Stomach smooth muscle (tissue), 2 donors: Measurements from ENCODE around the gene ZNF662.

Experiments used
- H3K27ac ChIP-seq: one replicate; pipeline ENCODE4 v1.7.0; 2013; ENCODE audit warnings: mild to moderate bottlenecking, low read length, inconsistent platforms
- H3K27me3 ChIP-seq, 2 donors: one replicate each; pipeline ENCODE4 v1.7.0; 2013; ENCODE audit warnings: low read length in 2 of 2; ENCODE audit not compliant: insufficient read depth in 2 of 2, control insufficient read depth in 1 of 2
- H3K36me3 ChIP-seq, 2 donors: one replicate each; pipeline ENCODE4 v1.7.0; 2013; ENCODE audit warnings: low read length in 2 of 2; ENCODE audit not compliant: control insufficient read depth in 2 of 2, insufficient read depth in 2 of 2
- H3K4me1 ChIP-seq: one replicate; pipeline ENCODE4 v1.7.0; 2013; ENCODE audit warnings: low read length; ENCODE audit not compliant: control insufficient read depth, insufficient read depth
- H3K4me3 ChIP-seq, 2 donors: one replicate each; pipeline ENCODE4 v1.7.0; 2013; ENCODE audit warnings: low read length in 2 of 2
- H3K9ac ChIP-seq, 2 donors: one replicate each; pipeline ENCODE4 v1.7.0; 2013; ENCODE audit warnings: low read length in 2 of 2, mild to moderate bottlenecking in 1 of 2
- H3K9me3 ChIP-seq, 2 donors: one replicate each; pipeline ENCODE4 v1.7.0; 2013; ENCODE audit warnings: low read length in 2 of 2; ENCODE audit not compliant: control insufficient read depth in 2 of 2
- donor health status: healthy.
- donor health status: Pancreatic carcinoma.

Gene ZNF662

DNA sequence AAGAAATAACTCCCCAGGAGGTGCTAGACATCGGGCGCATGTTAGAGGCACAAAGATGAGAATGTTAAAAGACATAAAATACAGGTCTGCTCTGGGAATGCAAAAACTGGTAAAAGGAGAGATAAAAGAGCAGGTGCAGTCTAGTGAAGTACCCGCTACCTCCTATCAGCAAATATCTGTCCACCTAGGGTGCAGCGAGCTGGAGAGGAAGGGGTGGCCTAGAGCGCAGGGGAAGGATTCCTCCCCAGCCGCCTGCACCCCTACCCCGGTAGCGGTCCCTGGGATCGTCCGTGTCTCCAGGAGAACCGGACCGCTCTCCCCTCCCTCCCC, 237 bp upstream of the ZNF662 start:
- peaks cover 19% of the 10 kb centered on the region for H3K4me1 ChIP-seq
- peaks cover 11 to 15% of the 10 kb centered on the region in 2 donors for H3K36me3 ChIP-seq
- H3K9ac ChIP-seq = peak overlapping the region; percentile 85 to 89
- H3K27me3 ChIP-seq = no peaks in the 10 kb centered on the region
- H3K4me3 ChIP-seq = peak overlapping the region; percentile 75 to 86
- H3K27ac ChIP-seq = peak overlapping the region; percentile 60
- H3K9me3 ChIP-seq = no peaks in the 10 kb centered on the region

DNA sequence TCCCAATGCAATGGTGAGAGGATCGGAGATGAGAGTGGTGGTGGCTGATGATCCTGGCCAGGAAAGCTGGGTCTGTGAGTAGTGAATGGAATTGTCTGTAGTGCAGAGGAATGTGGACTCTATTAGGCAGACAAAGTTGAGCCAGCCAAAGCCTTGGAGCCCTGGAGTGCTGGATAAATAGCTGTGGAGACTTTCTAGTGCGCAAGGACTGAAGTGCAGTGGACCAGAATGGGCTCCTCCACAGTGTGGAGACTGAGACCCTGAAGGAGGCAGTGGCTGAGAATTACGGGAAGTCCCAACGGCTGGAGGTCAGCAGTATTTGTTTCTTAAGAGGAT, 874 bp downstream of the ZNF662 start:
- no peak overlapping the region for H3K27ac ChIP-seq
- H3K4me1 ChIP-seq = peaks cover 19% of the 10 kb centered on the region
- peak overlapping the region; percentile 85 to 89 for H3K9ac ChIP-seq
- H3K4me3 ChIP-seq = peak overlapping the region; percentile 75 to 86
- H3K36me3 ChIP-seq = peaks cover 22 to 26% of the 10 kb centered on the region in 2 donors
- H3K9me3 ChIP-seq = peaks cover 0 to 4% of the 10 kb centered on the region in 2 donors
- H3K27me3 ChIP-seq = no peaks in the 10 kb centered on the region

DNA sequence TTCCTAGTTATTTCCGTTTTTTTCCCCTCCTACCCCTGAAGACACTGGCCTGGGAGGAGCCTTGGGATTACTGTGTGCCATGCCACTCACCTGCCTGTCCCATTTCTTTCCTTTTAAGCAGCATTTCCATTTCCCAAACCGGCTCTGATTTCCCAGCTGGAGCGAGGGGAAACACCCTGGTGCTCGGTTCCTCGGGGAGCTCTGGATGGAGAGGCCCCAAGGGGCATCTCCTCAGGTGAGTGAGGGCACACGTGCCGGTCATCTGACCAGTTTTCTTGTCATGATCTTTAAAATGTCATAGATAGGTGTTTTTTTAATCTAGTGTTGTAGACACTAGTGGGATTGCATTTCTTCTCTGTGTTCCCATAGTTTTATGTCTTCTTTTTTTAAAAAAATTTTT, 2.7 kb downstream of the ZNF662 start:
- H3K4me1 ChIP-seq = peaks cover 19% of the 10 kb centered on the region
- H3K27me3 ChIP-seq = no peaks in the 10 kb centered on the region
- no peak overlapping the region for H3K4me3 ChIP-seq
- no peak overlapping the region for H3K9ac ChIP-seq
- no peak overlapping the region for H3K27ac ChIP-seq
- peaks cover 4 to 10% of the 10 kb centered on the region in 2 donors for H3K9me3 ChIP-seq
- H3K36me3 ChIP-seq = peaks cover 33% of the 10 kb centered on the region in 2 donors

DNA sequence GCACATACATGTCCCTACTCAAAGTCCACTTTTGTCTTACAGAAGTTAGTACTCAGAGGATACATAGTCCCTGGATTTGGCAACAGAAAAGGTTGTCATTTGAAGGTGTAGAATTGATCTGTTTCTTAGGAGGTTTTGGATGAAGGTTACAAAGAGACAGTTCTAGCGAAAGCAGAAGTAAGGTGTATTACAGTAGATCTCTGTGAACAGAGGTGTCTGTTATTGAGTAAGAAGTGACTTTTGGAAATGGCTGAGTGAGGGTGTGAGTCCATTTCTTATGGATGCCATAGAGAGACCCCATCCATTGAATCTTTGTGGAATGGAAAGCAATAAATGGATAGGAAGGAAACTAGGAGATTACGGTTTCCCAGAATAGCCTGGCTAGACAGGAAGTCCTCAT, 5.6 kb downstream of the ZNF662 start:
- Histone ChIP-seq H3K27ac (no peak overlapping the region), H3K4me3 (no peak overlapping the region), H3K9me3 (peaks cover 22 to 29% of the 10 kb centered on the region in 2 donors), H3K27me3 (no peaks in the 10 kb centered on the region), H3K9ac (no peak overlapping the region), H3K4me1 (peaks cover 9% of the 10 kb centered on the region), H3K36me3 (peaks cover 49 to 52% of the 10 kb centered on the region in 2 donors)

DNA sequence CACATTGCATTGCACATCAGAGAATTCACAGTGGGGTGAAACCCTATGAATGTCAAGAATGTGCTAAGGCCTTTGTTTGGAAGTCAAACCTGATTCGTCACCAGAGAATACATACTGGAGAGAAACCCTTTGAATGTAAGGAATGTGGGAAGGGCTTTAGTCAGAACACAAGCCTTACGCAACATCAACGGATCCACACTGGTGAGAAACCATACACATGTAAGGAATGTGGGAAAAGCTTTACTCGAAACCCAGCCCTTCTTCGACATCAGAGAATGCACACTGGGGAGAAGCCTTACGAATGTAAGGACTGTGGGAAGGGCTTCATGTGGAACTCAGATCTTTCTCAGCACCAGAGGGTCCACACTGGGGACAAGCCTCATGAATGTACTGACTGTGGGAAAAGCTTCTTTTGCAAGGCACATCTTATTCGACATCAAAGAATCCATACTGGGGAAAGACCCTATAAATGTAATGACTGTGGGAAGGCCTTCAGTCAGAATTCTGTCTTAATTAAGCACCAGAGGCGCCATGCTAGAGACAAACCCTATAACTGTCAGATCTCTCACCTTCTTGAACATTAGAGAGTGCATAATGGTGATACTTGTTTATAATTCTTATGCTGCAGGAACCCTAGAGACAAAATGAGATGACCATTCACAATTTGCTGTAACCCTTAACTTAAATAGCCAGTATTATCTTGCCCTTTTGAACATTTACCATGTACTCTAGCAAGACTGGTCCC, 9.0 kb downstream of the ZNF662 start:
- peak overlapping the region in 1 of 2 donors; percentile 52 for H3K4me3 ChIP-seq
- no peak overlapping the region for H3K27ac ChIP-seq
- peaks cover 32 to 47% of the 10 kb centered on the region in 2 donors for H3K9me3 ChIP-seq
- no peak overlapping the region for H3K9ac ChIP-seq
- no peaks in the 10 kb centered on the region for H3K27me3 ChIP-seq
- peaks cover 40 to 48% of the 10 kb centered on the region in 2 donors for H3K36me3 ChIP-seq
- no peaks in the 10 kb centered on the region for H3K4me1 ChIP-seq

DNA sequence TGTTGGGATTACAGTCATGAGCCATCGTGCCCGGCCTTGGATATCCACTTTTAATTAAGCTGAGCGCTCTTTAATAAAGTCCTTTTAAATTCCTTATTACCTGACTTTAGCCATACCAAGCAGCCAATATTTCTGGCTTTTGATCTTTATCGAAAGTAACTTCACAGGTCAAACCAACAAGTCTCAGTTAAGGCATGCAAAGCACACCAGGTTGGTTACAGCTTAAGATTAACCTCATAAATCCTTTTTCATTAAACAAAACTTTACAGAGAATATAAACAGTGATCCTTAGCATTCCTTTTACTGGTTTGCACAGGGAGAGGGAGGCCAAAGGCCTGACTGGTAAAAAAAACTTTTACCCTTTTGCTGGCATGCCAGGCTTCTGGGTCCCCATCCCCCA, 17.7 kb downstream of the ZNF662 start:
- peaks cover 3% of the 10 kb centered on the region for H3K4me1 ChIP-seq
- H3K9me3 ChIP-seq = peaks cover 0 to 3% of the 10 kb centered on the region in 2 donors
- H3K36me3 ChIP-seq = no peaks in the 10 kb centered on the region

DNA sequence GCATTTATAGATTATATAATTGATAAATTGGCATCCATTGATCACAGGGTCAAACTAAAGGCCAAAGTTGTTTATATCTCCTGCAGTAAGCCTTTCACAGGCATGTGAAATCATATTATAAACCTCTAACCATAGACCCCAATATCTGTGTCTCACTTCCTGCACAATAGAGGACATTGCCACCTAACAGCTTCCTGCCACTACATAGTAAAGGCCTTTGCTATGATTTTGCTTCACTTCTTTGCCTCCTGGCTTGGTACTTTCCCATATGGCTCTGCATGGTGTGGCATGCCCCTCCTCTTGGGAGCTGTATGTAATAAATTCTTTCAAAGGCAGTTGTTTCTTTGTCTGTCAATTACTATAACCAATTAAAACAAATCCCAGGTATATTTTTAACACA, 20.4 kb downstream of the ZNF662 start:
- Histone ChIP-seq H3K4me3 (no peak overlapping the region), H3K4me1 (peaks cover 3% of the 10 kb centered on the region), H3K36me3 (no peaks in the 10 kb centered on the region), H3K27me3 (no peaks in the 10 kb centered on the region), H3K9ac (no peak overlapping the region), H3K9me3 (no peaks in the 10 kb centered on the region), H3K27ac (no peak overlapping the region)

More for the DNA sequence above, 17.7 kb downstream of the ZNF662 start:
- H3K4me3 ChIP-seq = no peak overlapping the region
- no peak overlapping the region for H3K9ac ChIP-seq
- H3K27me3 ChIP-seq = no peaks in the 10 kb centered on the region
- no peak overlapping the region for H3K27ac ChIP-seq

DNA sequence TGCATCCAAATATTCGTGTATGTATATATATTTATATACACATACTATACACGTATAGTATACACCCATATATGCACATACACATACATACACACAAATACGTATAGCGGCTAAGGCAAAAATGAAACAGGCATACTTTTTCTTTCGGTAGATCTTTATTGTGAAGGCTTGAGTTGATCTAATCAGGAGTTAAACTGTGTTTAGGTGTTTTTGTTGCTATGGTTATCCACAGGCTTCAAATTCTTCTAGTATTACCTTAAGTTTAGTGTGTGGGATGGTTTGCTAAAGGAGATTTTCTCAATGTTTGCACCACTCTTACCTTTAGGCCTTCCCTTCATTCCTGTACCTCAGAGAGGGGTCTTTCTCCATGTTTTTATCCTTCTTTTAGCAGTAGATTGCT, 28.2 kb downstream of the ZNF662 start:
- H3K27ac ChIP-seq = no peak overlapping the region
- no peaks in the 10 kb centered on the region for H3K36me3 ChIP-seq
- no peak overlapping the region for H3K9ac ChIP-seq
- no peak overlapping the region for H3K4me3 ChIP-seq
- no peaks in the 10 kb centered on the region for H3K4me1 ChIP-seq
- H3K9me3 ChIP-seq = no peaks in the 10 kb centered on the region
- H3K27me3 ChIP-seq = no peaks in the 10 kb centered on the region

DNA sequence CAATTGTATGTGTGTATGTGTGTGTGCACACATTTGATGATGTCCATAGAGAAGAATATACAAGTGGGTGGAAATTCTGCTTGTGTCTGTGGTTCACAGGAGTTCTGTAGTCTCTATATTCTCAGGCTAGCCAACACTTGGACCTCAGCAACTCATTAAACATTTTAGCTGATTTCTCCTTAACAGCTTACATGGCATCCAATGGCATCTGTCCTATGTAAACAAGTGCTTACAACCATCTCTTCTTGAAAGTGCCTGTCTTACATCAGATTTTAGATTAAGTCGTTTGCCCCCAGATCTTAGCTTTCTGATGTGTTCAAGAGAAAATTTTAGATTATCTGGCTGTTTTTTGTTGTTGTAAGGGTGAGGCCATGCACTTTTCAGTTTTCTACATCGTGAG, 29.0 kb downstream of the ZNF662 start:
- H3K9ac ChIP-seq = no peak overlapping the region
- H3K27me3 ChIP-seq = no peaks in the 10 kb centered on the region
- H3K9me3 ChIP-seq = no peaks in the 10 kb centered on the region
- no peaks in the 10 kb centered on the region for H3K4me1 ChIP-seq
- no peak overlapping the region for H3K27ac ChIP-seq
- no peaks in the 10 kb centered on the region for H3K36me3 ChIP-seq
- no peak overlapping the region for H3K4me3 ChIP-seq

DNA sequence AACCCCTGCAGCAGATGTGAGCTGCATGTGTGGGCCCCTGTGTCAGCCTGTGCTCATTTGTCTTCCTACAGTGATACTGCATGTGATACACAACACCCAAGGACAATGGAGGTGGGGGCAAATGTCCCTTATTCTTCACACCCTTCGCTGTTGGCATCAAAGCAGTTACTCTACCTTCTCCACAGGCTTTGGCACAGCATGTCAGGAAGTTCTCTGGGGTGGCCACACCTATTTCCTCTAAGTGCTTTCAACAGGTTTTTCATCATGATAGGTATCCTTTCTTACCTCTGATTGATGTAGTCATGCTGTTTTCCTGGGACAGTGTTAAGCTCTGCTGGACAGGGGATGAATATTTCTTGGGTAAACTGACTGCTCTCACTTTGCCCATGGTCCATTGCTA, 29.5 kb downstream of the ZNF662 start:
- no peaks in the 10 kb centered on the region for H3K27me3 ChIP-seq
- no peaks in the 10 kb centered on the region for H3K4me1 ChIP-seq
- no peak overlapping the region for H3K27ac ChIP-seq
- H3K36me3 ChIP-seq = no peaks in the 10 kb centered on the region
- peak overlapping the region; percentile 66 to 68 for H3K4me3 ChIP-seq
- H3K9me3 ChIP-seq = no peaks in the 10 kb centered on the region
- no peak overlapping the region for H3K9ac ChIP-seq

DNA sequence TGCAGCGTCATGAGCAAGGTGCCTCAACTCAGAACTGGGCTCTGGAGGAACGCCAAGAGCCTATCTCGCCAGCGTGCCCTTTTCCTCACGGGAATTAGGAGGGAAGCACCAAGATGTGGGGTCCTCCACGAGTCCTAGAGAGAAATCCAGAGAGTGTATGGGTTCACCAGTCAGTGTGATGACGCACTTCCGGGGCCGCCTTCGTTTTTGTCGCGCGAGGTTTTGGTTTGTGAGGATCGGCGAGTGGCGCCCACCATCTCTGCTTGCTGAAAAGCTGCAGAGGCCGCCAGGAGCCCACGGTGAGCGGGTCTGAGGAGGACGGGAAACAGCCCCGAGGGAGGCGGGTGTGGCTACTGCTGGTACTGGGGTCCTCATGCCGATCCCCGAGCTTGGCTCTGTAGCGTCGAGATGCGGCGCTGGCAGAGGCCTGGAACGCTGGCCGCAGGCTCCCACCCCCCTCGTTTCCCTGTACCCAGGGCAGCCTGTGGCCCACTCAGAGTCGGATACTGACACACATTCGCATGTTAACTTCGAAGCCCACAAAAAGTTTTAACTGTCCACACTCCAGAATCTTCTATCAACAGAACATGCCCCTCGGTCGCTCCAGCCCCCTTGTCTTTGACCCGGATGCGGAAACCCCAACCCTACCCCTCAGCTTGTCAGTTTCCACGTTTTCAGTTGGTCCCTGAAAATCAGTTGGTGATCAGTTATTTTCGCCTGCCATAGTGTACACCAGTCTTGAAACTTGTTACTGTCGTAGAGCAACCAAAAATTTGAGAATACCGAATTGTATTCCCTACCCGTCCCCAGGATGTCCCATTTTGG, 30.4 kb downstream of the ZNF662 start:
- Histone ChIP-seq H3K4me3 (peak overlapping the region; percentile 66 to 68), H3K36me3 (no peaks in the 10 kb centered on the region), H3K4me1 (no peaks in the 10 kb centered on the region), H3K27ac (no peak overlapping the region), H3K9me3 (no peaks in the 10 kb centered on the region), H3K27me3 (no peaks in the 10 kb centered on the region), H3K9ac (peak overlapping the region; percentile 12 to 21)
